Fibroblast of lung (primary cell): ENCODE measurements around the gene LIN37.

Experiments used
- CTCF ChIP-seq, 2 donors: IDR thresholded peaks in 1 of 2; conservative IDR thresholded peaks in 1 of 2; 1 replicate in 1 of 2; 2 replicates in 1 of 2; pipeline ENCODE4 v1.5.1; 2011 to 2012; ENCODE audit warnings: low read length in 2 of 2, control low read depth in 1 of 2, inconsistent platforms in 1 of 2, low read depth in 1 of 2, mild to moderate bottlenecking in 1 of 2
- EZH2 ChIP-seq: IDR thresholded peaks from 2 replicates; pipeline ENCODE4 v1.5.1; 2012; ENCODE audit warnings: low read length, control low read depth, mild to moderate bottlenecking; ENCODE audit errors: missing control alignments

- TF ChIP-seq CTCF (conservative IDR thresholded peaks at IDR 0.05 in 1 of 2, IDR thresholded peaks at IDR 0.05 in 1 of 2; ENCODE audit: low read depth in 1 of 2, low read length in 2 of 2) (no peak), EZH2 (no peak)
Observed at GRCh38 chr19:35792312-35792711, 43.9 kb downstream of the LIN37 start.
